ENCODE data around the gene AFAP1.

AFAP1 gene

GRCh38 chr4:7733801-7734650 is 205.6 kb downstream of the AFAP1 start:
- no peak for DNase-seq

GRCh38 chr4:7733201-7733600 is 206.5 kb downstream of the AFAP1 start:
- no peak for DNase-seq

- DNase-seq, result no peak
Observed at GRCh38 chr4:7732263-7732662, 207.4 kb downstream of the AFAP1 start.

GRCh38 chr4:7731437-7731836 is 208.2 kb downstream of the AFAP1 start:
- no peak for DNase-seq

- no peak for DNase-seq
Observed at GRCh38 chr4:7727749-7728148, 211.9 kb downstream of the AFAP1 start.

- no peak for DNase-seq
Observed at GRCh38 chr4:7726665-7727413, 212.8 kb downstream of the AFAP1 start.

GRCh38 chr4:7725951-7726350 is 213.7 kb downstream of the AFAP1 start:
- no peak for DNase-seq

GRCh38 chr4:7723625-7724024 is 216.0 kb downstream of the AFAP1 start:
- no peak for DNase-seq

GRCh38 chr4:7722766-7723387 is 216.8 kb downstream of the AFAP1 start:
- no peak for DNase-seq

- no peak for DNase-seq
Observed at GRCh38 chr4:7721984-7722551, 217.6 kb downstream of the AFAP1 start.

- DNase-seq, result peak; percentile 30
Observed at GRCh38 chr4:7719354-7720174, 220.1 kb downstream of the AFAP1 start.

GRCh38 chr4:7717946-7718490 is 221.6 kb downstream of the AFAP1 start:
- no peak for DNase-seq

- DNase-seq, result no peak
Observed at GRCh38 chr4:7717161-7717560, 222.5 kb downstream of the AFAP1 start.

- DNase-seq, result no peak
Observed at GRCh38 chr4:7716010-7716721, 223.5 kb downstream of the AFAP1 start.

- no peak for DNase-seq
Observed at GRCh38 chr4:7715271-7716009, 224.2 kb downstream of the AFAP1 start.

GRCh38 chr4:7714738-7715137 is 224.9 kb downstream of the AFAP1 start:
- DNase-seq, result no peak

GRCh38 chr4:7714176-7714575 is 225.5 kb downstream of the AFAP1 start:
- DNase-seq, result no peak

- DNase-seq, result no peak
Observed at GRCh38 chr4:7713757-7714156, 225.9 kb downstream of the AFAP1 start.

GRCh38 chr4:7712021-7712671 is 227.5 kb downstream of the AFAP1 start:
- no peak for DNase-seq

GRCh38 chr4:7711307-7711963 is 228.2 kb downstream of the AFAP1 start:
- no peak for DNase-seq
